Measurements from ENCODE around the gene GPR162. TPM values are rescaled to one million over a fixed set of nuclear protein-coding genes. Genes with fewer than 3 reads are reported as not detected.

GPR162 gene
- total RNA-seq (2013), result 42.4 TPM
- polyA plus RNA-seq, result 10 to 100 TPM; 15.1 to 81.7 (median 16.0) TPM
- polyA minus RNA-seq, result 29.1 and 34.1 TPM in 2 replicates
- total RNA-seq, result 1.2 to 18.5 (median 10.5) reads per million in 11 experiments

- peak within 1 kb of the TSS; percentile 88 for H3K4me2 ChIP-seq (replicated peaks; ENCODE audit: extremely low read depth, low read length, poor library complexity, severe bottlenecking)
- H2AFZ ChIP-seq (ENCODE audit: insufficient read depth, low read depth, low read length, poor library complexity, severe bottlenecking), result peak within 1 kb of the TSS; percentile 74
- 0% methylated on average over 15 of the region's 28 CpGs for WGBS (ENCODE audit: insufficient coverage)
- intact Hi-C loops (cut with micrococcal nuclease), result loop anchor here in 1 of 2 donors (2.0 to 5.0 kb wide), 2 partner anchors 67 to 205 kb away; no protein-coding TSS in a partner anchor
- H3K36me3 ChIP-seq (replicated peaks in 1 of 2; ENCODE audit: control insufficient read depth in 1 of 2, insufficient read depth in 2 of 2, low read length in 2 of 2), result peaks cover 31 to 35% of the 10 kb centered on the region in 2 donors
- H3K9me3 Mint-ChIP-seq, result peaks cover 0 to 2% (median 0%) of the 10 kb centered on the region in 7 donors
- H3K9me3 ChIP-seq (replicated peaks in 1 of 2; ENCODE audit: control insufficient read depth in 1 of 2, insufficient read depth in 1 of 2, low read length in 2 of 2), result no peaks in the 10 kb centered on the region
- H3K27me3 Mint-ChIP-seq (ENCODE audit: low read depth in 3 of 3), result peaks cover 15 to 28% (median 17%) of the 10 kb centered on the region in 3 donors
- H3K27ac ChIP-seq (ENCODE audit: low read depth in 1 of 2, low read length in 2 of 2), result peak within 1 kb of the TSS; percentile 50 to 63
- no peak for TF ChIP-seq CTCF (IDR thresholded peaks at IDR 0.05)
- H3K36me3 Mint-ChIP-seq, result peaks cover 44 to 52% of the 10 kb centered on the region in 2 donors
- peak within 1 kb of the TSS; percentile 57 for H3K9ac ChIP-seq (ENCODE audit: insufficient read depth, low read length, poor library complexity, severe bottlenecking)
- peak in 1 of 3 donors; percentile 28 for DNase-seq
- H3K79me2 ChIP-seq (ENCODE audit: insufficient read depth, low read length), result peaks cover 5% of the 10 kb centered on the region
- peaks cover 36% of the 10 kb centered on the region for H3K4me1 Mint-ChIP-seq
- H3K4me3 ChIP-seq (replicated peaks in 1 of 3; ENCODE audit: low read depth in 2 of 3, low read length in 3 of 3), result peak within 1 kb of the TSS; percentile 52 to 80 (median 61)
- peak within 1 kb of the TSS; percentile 62 to 91 (median 89) for H3K27ac Mint-ChIP-seq
- peak within 1 kb of the TSS; percentile 82 to 93 for H3K4me3 Mint-ChIP-seq
- peaks cover 43% of the 10 kb centered on the region for H4K20me1 ChIP-seq (ENCODE audit: insufficient read depth, low read length)
- H3K4me1 ChIP-seq (ENCODE audit: control insufficient read depth in 1 of 2, insufficient read depth in 2 of 2, low read length in 2 of 2), result peaks cover 20 to 37% of the 10 kb centered on the region in 2 donors
- peaks cover 0 to 16% of the 10 kb centered on the region in 2 donors for H3K27me3 ChIP-seq (ENCODE audit: control insufficient read depth in 2 of 2, insufficient read depth in 2 of 2, low read length in 2 of 2)
These were observed at the start of gene GPR162 for GRCh38 chr12:6821591-6822425. Gene GPR162, plus strand, starts transcription at chr12:6821821. Its CDS starts 2,078 bp downstream, at chr12:6823899.

GRCh38 chr12:6772331-6772695, 49.3 kb upstream of the GPR162 start, which contains the start of gene LAG3:
Gene LAG3, plus strand, starts transcription at chr12:6772520. Its CDS starts 333 bp downstream, at chr12:6772853.
- Histone ChIP-seq H3K27me3 (ENCODE audit: control insufficient read depth in 2 of 2, insufficient read depth in 2 of 2, low read length in 2 of 2) (peaks cover 18 to 76% of the 10 kb centered on the region in 2 donors), H2AFZ (ENCODE audit: insufficient read depth, low read depth, low read length, poor library complexity, severe bottlenecking) (no peak within 1 kb of the TSS), H3K4me1 (ENCODE audit: control insufficient read depth in 1 of 2, insufficient read depth in 2 of 2, low read length in 2 of 2) (peaks cover 24 to 41% of the 10 kb centered on the region in 2 donors), H3K9ac (ENCODE audit: insufficient read depth, low read length, poor library complexity, severe bottlenecking) (no peak within 1 kb of the TSS), H3K9me3 (replicated peaks in 1 of 2; ENCODE audit: control insufficient read depth in 1 of 2, insufficient read depth in 1 of 2, low read length in 2 of 2) (peaks cover 0 to 17% of the 10 kb centered on the region in 2 donors), H3K4me3 (replicated peaks in 1 of 3; ENCODE audit: low read depth in 2 of 3, low read length in 3 of 3) (peak within 1 kb of the TSS in 1 of 3 experiments; percentile 43), H3K36me3 (replicated peaks in 1 of 2; ENCODE audit: control insufficient read depth in 1 of 2, insufficient read depth in 2 of 2, low read length in 2 of 2) (no peaks in the 10 kb centered on the region), H3K4me2 (replicated peaks; ENCODE audit: extremely low read depth, low read length, poor library complexity, severe bottlenecking) (peak within 1 kb of the TSS; percentile 45), H4K20me1 (ENCODE audit: insufficient read depth, low read length) (no peaks in the 10 kb centered on the region), H3K79me2 (ENCODE audit: insufficient read depth, low read length) (no peaks in the 10 kb centered on the region), H3K27ac (ENCODE audit: low read depth in 1 of 2, low read length in 2 of 2) (no peak within 1 kb of the TSS)
- H3K4me1 Mint-ChIP-seq, result peaks cover 44% of the 10 kb centered on the region
- peak within 1 kb of the TSS; percentile 49 to 83 for H3K4me3 Mint-ChIP-seq
- peaks cover 8 to 23% of the 10 kb centered on the region in 2 donors for H3K36me3 Mint-ChIP-seq
- DNase-seq, result no peak
- H3K9me3 Mint-ChIP-seq, result peaks cover 0 to 8% (median 4%) of the 10 kb centered on the region in 7 donors
- H3K27me3 Mint-ChIP-seq (ENCODE audit: low read depth in 3 of 3), result peaks cover 65 to 85% (median 84%) of the 10 kb centered on the region in 3 donors
- intact Hi-C loops (cut with micrococcal nuclease), result no loop called here
- peak within 1 kb of the TSS in 1 of 7 donors; percentile 37 for H3K27ac Mint-ChIP-seq
- WGBS (ENCODE audit: insufficient coverage), result 16% methylated on average over 10 of the region's 15 CpGs
- TF ChIP-seq CTCF (IDR thresholded peaks at IDR 0.05), result no peak

Data from CD14-positive monocyte (primary cell).